22Rv1 (cell line): Measurements from ENCODE around the gene CDRT4.

Source experiments
- H3K27ac ChIP-seq: fragments of 450-650 bp; 2 replicates; pipeline ENCODE4 v1.5.1; 2017
- CTCF ChIP-seq: fragments of 450-650 bp; IDR thresholded peaks from 2 replicates; pipeline ENCODE4 v1.5.1; 2017; ENCODE audit warnings: mild to moderate bottlenecking
- ZFX ChIP-seq: fragments of 450-650 bp; IDR thresholded peaks from 2 replicates; pipeline ENCODE4 v1.6.1; 2017; ENCODE audit warnings: antibody characterized with exemption, borderline replicate concordance

Gene CDRT4

GRCh38 chr17:15501793-15502192, 34.4 kb upstream of the CDRT4 start:
- TF ChIP-seq ZFX: no peak
- no peak for TF ChIP-seq CTCF
- H3K27ac ChIP-seq: no peak overlapping the region

- no peak for TF ChIP-seq CTCF
- no peak for TF ChIP-seq ZFX
- H3K27ac ChIP-seq: no peak overlapping the region
These were observed 33.9 kb upstream of the CDRT4 start for GRCh38 chr17:15501282-15501681.

GRCh38 chr17:15498107-15498506, 30.7 kb upstream of the CDRT4 start:
- no peak for TF ChIP-seq ZFX
- TF ChIP-seq CTCF: no peak
- H3K27ac ChIP-seq: no peak overlapping the region

- no peak overlapping the region for H3K27ac ChIP-seq
- TF ChIP-seq ZFX (no peak), CTCF (no peak)
These were observed 29.6 kb upstream of the CDRT4 start for GRCh38 chr17:15496735-15497670.

- TF ChIP-seq CTCF: no peak
- no peak for TF ChIP-seq ZFX
- no peak overlapping the region for H3K27ac ChIP-seq
These were observed 27.4 kb upstream of the CDRT4 start for GRCh38 chr17:15494821-15495220.

- TF ChIP-seq CTCF: no peak
- no peak for TF ChIP-seq ZFX
- H3K27ac ChIP-seq: no peak overlapping the region
These were observed 26.2 kb upstream of the CDRT4 start for GRCh38 chr17:15493693-15494035.
